Keratinocyte (primary cell): Measurements from ENCODE around the gene ERGIC1.

Experiments used
- EZH2 ChIP-seq: IDR thresholded peaks from one replicate; pipeline ENCODE4 v1.6.1; 2012; ENCODE audit warnings: inconsistent platforms, mild to moderate bottlenecking, low read length, moderate library complexity
- TF ChIP-seq, protein P1 (sequence below), 3 experiments: IDR thresholded peaks in 1 of 3; conservative IDR thresholded peaks in 1 of 3; optimal IDR thresholded peaks in 1 of 3; 2 replicates in 2 of 3; 3 replicates in 1 of 3; pipeline versions ENCODE3 to v1.5.1; 2011; ENCODE audit warnings: low read length in 3 of 3, mild to moderate bottlenecking in 3 of 3, moderate library complexity in 2 of 3, control low read depth in 1 of 3, inconsistent platforms in 1 of 3; ENCODE audit not compliant: insufficient read depth in 2 of 3; ENCODE audit errors: extremely low read depth in 1 of 3

DNA sequence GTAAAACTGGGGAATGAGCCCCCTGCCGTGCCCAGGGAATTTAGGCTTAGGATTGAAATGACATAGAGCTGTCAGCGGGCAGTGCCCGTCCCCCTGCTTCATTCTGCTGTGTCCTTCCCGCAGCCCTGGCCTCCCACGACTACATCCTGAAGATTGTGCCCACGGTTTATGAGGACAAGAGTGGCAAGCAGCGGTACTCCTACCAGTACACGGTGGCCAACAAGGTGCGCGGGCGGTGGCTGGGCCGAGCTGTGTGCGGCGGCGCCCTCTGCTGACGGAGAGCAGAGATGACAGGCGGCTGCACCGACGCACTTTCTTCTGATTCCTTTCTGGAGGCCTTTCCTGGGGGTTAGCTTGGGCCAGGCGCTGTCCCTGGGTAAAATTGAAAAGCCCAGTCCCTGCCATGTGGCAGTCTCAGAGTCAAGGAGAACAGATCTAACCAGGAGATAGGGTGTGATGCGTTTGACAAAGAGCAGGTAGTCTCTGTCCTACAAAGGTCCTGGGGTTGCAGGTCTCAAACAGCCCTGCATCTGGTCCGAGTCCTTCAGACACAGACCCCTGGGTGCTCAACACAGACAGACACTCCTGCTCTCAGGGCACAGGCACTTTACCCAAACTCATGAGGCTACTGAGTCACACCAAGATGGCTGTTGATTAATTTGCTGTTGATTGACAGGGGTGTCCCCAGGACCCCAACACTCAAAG, 98.4 kb downstream of the ERGIC1 start:
- TF ChIP-seq, protein P1, sequence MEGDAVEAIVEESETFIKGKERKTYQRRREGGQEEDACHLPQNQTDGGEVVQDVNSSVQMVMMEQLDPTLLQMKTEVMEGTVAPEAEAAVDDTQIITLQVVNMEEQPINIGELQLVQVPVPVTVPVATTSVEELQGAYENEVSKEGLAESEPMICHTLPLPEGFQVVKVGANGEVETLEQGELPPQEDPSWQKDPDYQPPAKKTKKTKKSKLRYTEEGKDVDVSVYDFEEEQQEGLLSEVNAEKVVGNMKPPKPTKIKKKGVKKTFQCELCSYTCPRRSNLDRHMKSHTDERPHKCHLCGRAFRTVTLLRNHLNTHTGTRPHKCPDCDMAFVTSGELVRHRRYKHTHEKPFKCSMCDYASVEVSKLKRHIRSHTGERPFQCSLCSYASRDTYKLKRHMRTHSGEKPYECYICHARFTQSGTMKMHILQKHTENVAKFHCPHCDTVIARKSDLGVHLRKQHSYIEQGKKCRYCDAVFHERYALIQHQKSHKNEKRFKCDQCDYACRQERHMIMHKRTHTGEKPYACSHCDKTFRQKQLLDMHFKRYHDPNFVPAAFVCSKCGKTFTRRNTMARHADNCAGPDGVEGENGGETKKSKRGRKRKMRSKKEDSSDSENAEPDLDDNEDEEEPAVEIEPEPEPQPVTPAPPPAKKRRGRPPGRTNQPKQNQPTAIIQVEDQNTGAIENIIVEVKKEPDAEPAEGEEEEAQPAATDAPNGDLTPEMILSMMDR (optimal IDR thresholded peaks at IDR 0.05 in 1 of 3, IDR thresholded peaks at IDR 0.05 in 1 of 3, conservative IDR thresholded peaks at IDR 0.05 in 1 of 3; ENCODE audit: extremely low read depth in 1 of 3, insufficient read depth in 2 of 3, low read length in 3 of 3), result peak; percentile 83 to 99 (median 96)
- no peak for TF ChIP-seq EZH2
